SKM-1 treated with dmso at 0.1 percent for 144 hours (cell line): ENCODE results near the gene ERCC5.

Experiments
- DNase-seq: peaks from one replicate; lab custom pipeline; 2025; ENCODE audit not compliant: unreplicated experiment; lab: John Stamatoyannopoulos, UW

ERCC5 gene

DNA sequence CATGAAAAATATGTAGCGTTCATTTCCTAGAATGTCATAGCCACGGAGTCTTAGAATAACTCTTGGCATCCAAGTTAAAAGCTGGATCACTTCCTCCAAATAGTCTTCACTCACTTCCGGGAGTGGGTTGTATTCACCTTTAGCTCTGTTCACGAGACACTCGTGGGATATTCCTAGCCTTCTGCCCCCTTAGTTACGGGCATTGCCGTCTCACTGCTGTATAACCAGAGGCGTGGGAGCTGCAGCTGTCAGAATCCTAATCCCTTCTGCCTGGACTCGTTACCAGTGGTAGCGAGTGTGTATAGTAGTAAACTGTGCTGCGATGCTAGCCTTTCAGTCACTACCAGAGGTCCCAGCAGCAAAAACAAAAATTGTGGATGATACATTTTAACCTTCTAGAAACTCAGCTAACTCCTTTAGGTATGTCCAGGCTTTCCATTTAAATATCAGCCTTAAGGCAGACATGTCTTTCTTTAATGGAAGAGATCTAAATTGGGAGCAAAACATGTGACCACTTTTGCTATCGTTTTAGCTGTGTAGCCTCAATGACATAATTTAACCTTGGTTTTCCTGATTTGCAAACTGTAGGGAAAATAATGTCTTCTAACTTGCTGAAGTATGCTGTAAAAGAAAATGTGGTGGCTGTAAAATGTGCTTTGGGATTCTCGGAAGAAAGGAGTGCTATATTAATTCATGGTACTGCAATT is 34.1 kb downstream of the ERCC5 start:
- no peak for DNase-seq

DNA sequence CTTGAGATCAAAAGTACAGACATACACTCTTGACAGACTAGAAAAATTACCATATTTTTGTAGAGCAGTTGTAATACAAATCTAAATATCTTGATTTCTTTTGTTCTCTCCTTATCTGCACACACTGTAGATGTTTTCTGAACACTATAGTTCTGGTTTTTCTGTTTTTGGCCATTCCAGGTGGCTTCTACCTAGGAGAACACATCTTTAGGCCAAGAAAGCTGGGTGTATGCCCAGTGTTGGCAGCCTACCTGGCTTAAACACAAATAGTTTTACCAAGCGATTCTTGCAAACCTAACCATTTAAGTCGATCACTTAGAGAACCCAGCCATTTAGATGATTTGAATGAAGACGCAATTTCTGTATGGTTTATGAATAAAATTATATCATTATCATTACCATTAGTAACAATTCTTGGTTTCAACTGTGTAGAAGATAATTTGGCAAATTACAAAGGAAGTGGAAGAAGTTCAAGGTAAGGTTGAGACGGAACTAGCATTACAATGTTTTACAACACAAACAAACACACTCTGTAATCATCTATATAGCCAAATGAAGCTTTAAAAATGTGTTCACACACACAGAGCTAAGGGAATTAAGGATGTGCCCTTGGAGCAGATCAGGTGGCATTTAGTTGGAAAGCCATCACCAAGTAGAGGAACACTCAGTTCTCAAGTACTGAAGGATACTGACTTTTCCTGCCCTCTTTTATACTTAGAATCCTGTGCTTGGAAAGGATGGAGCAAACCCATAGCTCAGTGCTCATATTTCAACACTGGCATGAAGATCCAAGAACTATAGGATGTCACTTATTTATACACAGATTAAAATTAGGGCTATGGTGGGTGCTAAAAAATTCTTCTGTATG is 36.2 kb downstream of the ERCC5 start:
- DNase-seq, result no peak

DNA sequence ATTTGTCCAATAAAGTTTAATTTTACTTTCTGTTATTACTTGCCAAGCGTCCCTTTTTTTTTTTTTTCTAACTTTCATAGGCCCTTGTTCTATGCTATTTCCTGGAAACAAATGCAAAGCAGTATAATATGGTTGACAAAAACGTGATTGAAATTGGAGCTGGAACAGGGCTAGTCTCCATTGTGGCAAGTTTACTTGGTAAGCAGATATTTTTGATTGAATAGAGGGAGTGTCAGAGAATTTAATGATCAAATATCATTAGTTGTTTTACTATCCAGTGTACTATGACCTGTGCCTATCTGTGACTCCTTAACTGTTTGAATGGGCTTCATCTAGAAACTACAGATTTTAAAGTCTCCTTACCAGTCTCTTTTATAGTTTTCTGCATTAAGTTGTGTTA is 46.7 kb downstream of the ERCC5 start:
- DNase-seq, result no peak

DNA sequence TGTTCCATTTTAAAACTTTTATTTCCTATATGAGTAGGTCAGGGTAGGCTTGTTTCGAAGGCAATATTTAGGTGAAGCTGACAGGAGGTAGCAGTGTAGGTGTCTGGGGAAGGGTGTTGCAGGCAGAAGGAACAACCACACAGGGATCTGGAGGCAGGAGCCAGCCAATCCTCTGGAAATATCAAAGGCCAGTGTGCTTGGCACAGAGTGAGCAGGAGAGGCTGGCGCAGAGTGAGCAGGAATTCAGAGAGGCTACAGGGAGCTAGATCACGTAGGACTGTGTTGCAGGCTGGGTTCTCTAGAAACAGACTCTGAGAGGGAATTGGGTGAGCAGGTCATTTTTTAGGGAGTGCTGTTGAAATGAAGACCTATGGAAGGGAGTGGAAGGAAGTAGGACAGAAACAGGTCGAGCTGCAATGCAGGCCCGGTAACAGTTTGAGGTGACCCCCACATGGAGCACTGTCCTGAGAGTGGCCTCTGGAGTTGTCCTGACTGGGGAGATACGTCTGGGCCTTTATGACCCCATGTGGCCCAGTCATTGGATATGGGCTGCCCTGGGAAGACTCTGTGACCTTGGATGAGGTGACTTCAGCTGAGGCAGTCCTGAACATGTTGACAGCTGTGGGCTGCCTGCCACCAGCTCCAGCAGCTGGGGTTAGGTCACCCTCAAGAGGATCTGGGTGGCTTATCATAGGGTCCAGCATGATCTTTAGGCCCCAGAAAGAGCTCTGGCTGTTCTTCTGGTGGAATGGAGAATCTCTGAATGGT is 51.7 kb downstream of the ERCC5 start:
- DNase-seq, result no peak

DNA sequence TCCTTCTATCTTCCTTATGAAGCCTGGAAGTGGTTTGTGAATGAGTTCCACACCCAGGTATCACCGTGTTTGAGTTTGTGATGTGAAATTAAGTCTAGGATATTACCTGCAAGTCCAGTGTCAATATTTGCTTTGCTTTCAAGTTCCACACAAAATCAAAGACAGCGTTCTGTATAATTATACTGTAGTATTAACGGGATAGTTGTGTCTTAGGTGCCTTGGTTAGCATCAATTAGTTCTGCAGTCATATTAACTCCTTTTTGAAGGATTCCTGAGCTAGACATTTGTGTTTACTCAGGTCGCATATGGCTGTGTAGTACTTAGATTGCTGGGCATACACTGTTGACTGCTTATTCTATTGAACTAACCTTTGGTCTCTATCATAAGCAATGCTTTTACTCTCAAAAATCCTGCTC is 54.4 kb downstream of the ERCC5 start:
- no peak for DNase-seq

DNA sequence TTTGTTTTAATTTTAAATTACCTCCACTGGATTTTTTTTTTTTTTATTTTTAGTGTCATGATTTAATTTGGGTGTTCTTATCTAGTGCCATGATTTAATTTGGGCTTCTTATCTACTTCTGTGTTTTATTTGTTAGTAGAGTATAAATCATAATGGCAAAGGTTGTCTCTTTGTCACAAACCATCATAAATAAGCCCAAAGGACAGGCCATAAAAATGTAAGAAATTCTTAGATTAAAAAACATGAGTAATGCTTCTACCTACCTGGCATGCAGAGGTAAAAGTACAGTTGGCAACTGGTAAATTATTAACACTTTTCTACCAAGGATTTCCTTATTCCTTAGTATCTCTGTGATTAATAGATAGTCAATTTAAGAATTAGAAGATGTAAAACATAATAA is 55.2 kb downstream of the ERCC5 start:
- no peak for DNase-seq

DNA sequence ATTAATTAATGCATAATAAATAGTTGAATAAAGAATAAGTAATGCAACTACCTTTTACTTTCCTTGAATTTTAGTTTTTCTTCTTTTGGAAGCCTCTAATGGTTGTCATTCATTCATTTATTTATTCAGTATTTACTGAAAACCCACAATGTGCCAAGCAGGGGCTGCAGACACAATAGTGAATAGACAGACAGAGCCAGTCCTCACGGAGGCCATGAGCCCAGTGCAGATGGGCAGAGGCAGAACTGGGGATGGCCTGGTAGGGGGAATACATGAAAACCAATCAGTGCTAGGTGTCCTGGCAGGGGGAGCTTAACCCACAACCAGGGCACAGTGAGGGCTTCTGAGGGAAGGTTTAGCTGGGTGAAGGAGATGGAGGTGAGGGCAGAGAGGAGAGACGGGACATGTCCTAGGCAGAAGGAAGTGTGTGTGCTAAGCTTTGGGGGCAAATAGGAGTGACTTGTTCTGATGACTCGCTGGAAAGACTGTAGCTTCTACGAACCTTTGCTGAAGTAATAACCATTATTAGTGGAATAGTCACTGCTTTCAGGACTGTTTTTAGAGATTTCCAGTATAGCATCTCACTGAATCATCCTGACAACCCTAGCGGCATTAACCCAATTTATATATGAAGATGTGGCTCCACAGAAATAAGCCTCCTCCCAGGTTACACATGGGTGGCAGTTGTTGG is 55.9 kb downstream of the ERCC5 start:
- no peak for DNase-seq

DNA sequence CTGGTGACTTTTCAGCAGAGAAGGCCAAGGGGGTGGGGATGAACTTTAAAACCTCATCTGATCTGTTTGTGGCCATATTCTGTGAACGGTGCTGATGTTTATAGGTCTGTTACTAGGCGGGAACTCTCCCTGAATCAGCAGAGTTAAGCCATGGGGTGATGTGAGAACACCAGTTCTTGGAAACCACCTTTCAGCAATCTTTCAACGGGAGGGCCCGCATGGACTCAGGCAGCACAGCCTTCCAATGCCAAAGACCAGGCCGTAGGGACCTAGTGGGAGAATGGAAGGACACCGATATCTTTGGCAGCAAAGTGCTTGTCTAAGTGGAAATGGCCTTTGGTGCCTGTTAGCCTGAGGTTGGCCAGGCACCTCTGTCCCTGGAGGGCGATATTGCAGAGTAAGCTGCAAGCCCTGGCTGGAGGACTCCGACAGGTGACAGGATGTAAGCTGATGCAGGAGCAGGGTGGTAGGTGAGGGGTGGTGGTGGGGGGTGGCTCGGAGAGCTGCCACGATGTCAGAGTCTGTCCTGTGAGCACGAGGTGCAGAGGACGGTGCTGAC is 57.0 kb downstream of the ERCC5 start:
- no peak for DNase-seq

DNA sequence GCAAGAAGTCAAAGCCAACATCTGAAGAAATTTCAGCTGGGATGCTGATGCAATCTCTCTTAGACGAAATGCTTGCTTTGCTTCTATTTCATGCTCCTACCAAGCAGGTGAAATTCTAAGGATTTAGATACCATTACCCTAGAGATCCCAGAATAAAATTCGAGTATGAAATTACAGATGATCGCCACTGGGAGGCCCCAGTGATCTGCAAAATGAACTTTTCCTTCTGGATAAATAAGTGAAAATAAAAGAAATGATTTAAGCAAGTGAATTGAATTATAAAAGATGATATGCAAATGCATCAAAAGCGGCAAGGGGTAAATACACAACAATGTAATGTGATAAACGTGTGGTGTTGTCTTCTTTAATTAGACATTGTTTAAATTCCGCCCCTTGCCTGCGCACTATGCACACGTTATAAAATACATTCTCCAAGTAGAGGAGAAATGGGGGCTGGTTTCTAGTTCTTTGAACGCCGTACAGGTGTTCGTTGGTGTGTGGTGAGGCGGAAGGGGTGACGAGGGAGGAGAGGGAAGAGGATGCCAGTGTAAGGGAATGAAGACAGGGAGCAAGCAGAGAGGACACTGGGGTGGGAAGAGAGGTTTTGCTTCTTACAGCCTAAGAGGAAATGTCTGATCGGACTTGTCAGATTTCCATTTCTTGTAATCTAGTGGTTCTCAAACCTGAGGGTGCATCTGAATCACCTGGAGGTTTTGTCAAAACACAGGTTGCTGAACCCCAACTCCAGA is 58.0 kb downstream of the ERCC5 start:
- DNase-seq, result no peak

DNA sequence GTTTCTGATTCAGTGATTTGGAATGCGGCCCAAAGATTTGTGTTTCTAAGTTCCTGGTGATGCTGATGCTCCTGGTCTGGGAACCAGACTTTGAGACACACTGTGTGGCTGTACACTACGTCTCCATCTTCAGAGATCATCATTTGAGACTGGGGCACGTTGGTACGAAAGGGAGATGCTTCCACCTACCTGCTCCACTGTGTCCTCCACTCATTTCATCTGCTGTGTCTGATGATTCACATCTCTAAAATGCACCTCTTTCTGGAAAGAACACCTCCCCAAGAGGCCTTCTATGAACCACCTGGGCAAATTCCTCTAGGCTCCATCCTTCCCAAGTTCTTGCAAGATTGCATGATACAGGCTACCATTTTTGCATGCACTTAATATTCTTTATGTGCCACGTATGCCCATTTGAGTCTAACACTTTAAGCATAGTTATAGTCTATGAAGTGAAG is 58.6 kb downstream of the ERCC5 start:
- DNase-seq, result no peak

DNA sequence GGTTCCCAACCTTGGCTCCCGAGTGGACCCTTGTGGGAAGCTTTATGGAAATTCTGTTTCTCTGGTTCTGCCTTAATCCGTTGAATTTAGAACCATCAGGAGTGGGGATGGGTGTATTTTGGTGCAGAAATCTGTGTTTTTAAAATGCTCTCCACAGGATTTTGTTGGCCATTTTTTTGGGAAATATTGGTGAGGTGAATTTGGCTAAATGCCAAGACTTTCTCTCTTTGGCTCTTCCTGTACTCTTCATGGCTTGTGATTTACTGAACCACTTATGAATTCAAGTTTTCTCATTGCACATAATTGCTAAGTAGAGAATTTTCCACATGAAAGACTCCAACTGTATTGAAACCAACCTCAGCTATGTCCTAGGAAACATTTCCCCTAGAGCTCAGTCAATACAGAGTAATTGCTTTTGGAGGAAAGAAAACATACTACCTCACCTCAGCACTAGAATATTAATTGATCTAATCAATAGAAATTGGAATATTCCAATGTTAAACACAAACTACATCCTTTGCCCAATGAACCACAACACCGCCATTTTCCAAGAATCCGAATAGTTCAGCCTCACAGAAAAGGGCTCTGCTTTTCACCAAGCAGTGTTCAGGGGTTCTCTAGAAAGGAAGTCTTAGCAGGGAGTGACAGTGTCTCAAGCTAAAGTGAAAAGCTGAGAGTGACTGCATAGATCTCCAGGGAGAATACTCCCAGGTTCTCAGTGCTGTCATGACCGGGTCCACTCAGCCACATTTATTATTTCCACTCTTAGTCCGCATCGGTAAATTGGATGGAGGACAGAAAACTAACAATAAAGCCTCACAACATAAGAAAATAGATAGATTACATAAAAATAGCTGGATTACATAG is 60.3 kb downstream of the ERCC5 start:
- DNase-seq, result no peak

DNA sequence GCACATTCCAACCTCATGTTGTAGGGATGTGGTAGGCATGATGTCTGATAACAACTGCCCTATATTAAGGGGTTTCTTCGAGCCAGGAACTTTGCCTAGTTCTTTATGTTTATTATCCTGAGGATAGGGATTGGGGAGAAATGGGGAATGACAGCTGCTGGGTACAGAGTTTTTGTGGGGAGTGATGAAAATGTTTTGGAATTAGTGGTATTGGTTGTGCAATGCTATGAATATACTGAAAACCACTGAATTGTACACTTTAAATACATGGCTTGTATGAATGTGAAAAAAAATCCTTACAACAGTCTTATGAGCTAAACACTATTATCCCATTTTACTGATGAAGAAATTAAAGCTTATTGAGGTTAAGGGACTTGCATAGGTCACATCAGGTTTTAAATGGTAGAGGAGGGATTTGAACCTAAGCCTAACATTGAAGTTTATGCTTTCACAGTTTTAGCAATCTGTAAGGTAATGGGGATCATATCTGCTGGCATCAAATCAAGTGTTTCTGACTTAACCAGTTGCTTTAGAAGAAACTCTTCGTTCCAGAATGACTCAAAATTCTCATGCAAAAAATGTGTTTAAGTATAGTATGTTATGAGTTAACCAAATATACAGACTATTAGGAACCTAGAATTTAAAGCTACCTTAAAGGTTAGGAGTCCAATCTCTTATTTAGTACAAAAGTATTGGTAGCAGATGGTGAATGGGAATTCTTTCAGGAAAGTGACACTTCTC is 61.4 kb downstream of the ERCC5 start:
- no peak for DNase-seq

DNA sequence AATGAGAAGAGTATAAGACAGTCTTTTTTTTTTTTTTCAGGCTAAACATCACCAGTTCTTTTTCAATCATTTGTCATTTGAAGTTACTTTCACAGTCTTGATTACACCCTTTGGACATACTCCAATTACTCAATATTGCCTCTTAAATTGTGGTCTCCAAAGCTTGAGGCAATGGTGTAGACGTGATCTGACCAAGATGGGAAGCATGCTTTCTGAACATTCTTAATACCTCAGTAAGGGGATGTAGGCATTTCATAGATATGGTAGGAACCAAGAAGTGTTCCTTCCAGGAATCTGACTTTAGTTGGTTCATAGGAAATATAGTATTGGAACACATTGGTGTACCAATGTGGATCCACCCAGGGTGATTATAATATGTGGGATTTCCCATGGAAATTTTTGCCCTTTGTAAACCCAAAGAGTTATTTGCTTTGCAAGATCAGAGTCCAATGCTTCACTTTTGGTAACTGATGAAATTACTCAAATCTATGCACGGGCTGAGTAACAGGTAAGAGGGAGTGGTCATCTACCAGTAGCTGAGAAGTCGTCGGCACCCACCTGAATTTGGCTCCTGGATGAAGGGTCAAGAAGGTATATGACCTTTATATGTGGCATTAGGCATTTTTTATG is 62.2 kb downstream of the ERCC5 start:
- no peak for DNase-seq

DNA sequence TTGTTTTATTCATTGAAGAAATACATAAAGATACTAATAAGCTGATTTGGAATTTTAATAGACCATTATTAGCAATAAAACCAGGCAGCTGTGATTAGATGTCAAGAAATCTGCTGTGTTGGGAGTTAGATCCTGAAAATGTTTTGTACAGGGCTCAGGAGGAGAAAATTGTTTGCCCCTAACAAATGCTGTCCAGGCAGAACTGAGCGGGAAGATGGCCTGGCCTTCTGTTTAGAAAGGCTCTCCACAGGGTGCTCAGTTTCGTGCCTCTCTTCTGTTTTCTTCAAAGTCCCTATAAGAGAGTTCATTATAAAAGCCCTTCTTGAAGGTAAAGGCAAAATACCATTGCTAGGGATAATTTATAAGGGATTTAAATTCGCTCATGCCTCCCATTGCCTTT is 64.1 kb downstream of the ERCC5 start:
- no peak for DNase-seq

DNA sequence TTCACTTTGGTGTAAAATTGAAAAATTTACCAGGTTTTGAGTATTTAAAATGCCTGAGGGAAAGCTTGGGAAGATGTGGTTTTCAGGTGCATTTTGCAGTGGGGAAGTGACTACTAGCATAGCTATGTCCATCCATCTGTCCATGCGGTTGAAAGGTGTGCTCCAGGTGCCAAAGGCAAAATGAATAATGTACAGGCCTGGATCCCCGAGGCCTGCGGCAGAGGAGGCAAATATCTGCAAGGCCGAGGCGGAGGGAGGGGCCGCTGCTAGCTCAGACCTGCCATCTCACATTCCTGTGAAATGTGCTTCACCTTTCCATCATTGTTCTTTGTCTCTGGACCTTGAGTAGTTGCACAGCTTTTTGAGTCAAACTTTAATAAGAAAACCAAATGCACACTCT is 65.5 kb downstream of the ERCC5 start:
- no peak for DNase-seq

DNA sequence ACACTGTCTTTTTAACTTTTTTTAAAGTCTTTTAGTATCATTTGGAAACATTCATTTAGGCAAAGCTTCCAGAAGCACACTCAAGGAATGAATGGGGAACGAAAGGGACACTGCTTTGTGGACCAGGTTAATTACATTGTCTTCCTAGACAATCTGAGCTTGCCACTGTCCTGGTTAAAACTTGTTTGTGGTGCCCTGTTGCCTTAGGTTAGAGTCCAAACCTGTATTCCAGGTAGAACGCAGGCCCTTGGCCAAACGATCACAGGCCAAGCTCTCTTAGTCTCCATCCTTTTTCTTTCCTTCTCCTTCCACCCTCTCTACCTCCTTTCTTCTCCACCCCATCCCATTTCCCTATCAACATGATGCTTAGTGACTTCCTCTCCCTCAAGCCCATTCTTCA is 66.8 kb downstream of the ERCC5 start:
- DNase-seq, result no peak

DNA sequence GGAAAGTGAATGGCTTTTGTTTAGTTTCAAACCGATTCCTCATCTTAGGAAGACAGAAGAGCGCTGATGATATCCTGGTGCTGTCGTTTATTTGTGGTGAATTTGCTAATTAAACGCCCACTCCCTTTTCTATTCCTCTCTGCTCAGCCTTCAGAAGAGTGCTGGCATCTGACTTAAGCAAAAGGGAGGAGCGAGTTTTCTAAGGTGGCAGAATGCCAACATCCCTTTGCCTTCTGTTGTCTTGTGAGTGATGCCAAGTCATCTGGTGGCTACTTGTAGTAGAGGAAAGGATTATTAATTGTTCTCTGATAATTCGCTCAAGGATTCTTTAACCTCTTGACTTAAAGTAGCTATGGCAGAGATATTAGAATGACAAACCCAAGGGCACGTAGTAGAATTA is 68.1 kb downstream of the ERCC5 start:
- no peak for DNase-seq

DNA sequence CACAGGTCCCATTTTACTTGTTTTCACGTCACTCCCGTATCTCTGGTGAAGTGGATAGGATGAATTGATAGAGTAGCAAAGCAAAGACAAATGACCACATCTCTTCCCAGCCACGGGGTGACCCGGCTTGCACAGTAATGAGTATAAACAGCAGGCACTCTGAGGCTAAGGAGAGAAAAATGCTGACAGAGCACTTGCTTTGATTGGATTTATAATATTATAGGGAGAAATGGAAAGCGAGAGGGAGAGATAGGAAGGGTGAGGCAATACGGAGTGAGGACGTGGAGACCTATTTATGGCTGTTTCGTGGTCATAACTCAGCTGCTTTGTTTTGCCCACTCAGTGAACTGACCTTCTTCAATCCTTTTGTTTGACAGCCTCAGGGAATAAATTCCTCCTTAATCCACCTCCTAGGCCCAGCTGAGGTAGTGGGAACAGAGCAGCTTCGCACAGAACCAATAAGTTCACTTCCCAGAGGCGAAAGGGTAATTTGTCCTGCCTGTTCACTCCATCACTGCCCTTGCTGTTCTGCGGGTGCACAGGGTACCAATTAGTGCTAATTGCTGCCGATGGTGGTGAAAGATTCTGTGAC is 68.6 kb downstream of the ERCC5 start:
- no peak for DNase-seq
